Activated CD8-positive, alpha-beta memory T cell treated with anti-CD3 and anti-CD28 coated beads, Interleukin-2, amount 10 ng/mL, durations not matched to agents 7 days and 5 days (primary cell): ENCODE results near the gene NASP. TPM values are rescaled to one million over a fixed set of nuclear protein-coding genes. Genes with fewer than 3 reads are reported as not detected.

Source experiments
- ATAC-seq: fragments of 150-1000 bp; cut with Tn5 transposase; one replicate; pipeline ENCODE4 v1.10.0; 2021; ENCODE audit warnings: moderate library complexity
- CTCF ChIA-PET: fragments of 350-600 bp; sonication (Branson Sonifier 250); formaldehyde crosslinking; loops from one replicate; lab custom pipeline; 2021; ENCODE audit warnings: antibody characterized with exemption; lab: Charles Lee
- DNase-seq: peaks from one replicate; pipeline ENCODE4 v3.0.0-alpha.2; 2020
- H3K27ac Mint-ChIP-seq: one replicate; pipeline ENCODE4 v1.8.0; 2021; ENCODE audit warnings: mild to moderate bottlenecking, mixed read lengths
- H3K27me3 Mint-ChIP-seq: one replicate; pipeline ENCODE4 v1.8.0; 2021; ENCODE audit warnings: mixed read lengths
- H3K36me3 Mint-ChIP-seq: one replicate; pipeline ENCODE4 v1.8.0; 2021; ENCODE audit warnings: mild to moderate bottlenecking, mixed read lengths
- H3K4me1 Mint-ChIP-seq: one replicate; pipeline ENCODE4 v1.8.0; 2021; ENCODE audit warnings: mixed read lengths
- H3K4me3 Mint-ChIP-seq: one replicate; pipeline ENCODE4 v1.8.0; 2021; ENCODE audit warnings: mild to moderate bottlenecking, moderate library complexity, mixed read lengths
- H3K9me3 Mint-ChIP-seq: one replicate; pipeline ENCODE4 v1.8.0; 2022; ENCODE audit warnings: low read depth, mixed read lengths
- total RNA-seq, 2 experiments: library from RNA; stranded (reverse); gene quantifications; one replicate each; pipeline ENCODE4 v1.2.3, GENCODE V29; 2021

NASP gene
- total RNA-seq, 2 experiments from 2014 or later, result 233 to 256 TPM

GRCh38 chr1:45612941-45613579 is 29.2 kb downstream of the NASP start:
- no peak overlapping the region for H3K4me3 Mint-ChIP-seq
- peaks cover 4% of the 10 kb centered on the region for H3K4me1 Mint-ChIP-seq
- peaks cover 59% of the 10 kb centered on the region for H3K36me3 Mint-ChIP-seq
- no peak overlapping the region for H3K27ac Mint-ChIP-seq
- ATAC-seq (no peak), DNase-seq (no peak)
- CTCF ChIA-PET, result no interaction called here
- no peaks in the 10 kb centered on the region for H3K27me3 Mint-ChIP-seq
- no peaks in the 10 kb centered on the region for H3K9me3 Mint-ChIP-seq

GRCh38 chr1:45615885-45616284 is 32.0 kb downstream of the NASP start:
- H3K4me3 Mint-ChIP-seq, result no peak overlapping the region
- ATAC-seq, result no peak
- peaks cover 45% of the 10 kb centered on the region for H3K36me3 Mint-ChIP-seq

GRCh38 chr1:45617618-45618017 is 33.8 kb downstream of the NASP start:
- H3K27ac Mint-ChIP-seq, result no peak overlapping the region
- ATAC-seq, result no peak
- CTCF ChIA-PET, result no interaction called here
- peaks cover 40% of the 10 kb centered on the region for H3K36me3 Mint-ChIP-seq
- H3K4me3 Mint-ChIP-seq, result no peak overlapping the region
- no peaks in the 10 kb centered on the region for H3K27me3 Mint-ChIP-seq
- no peak for DNase-seq
- no peaks in the 10 kb centered on the region for H3K9me3 Mint-ChIP-seq
- H3K4me1 Mint-ChIP-seq, result no peaks in the 10 kb centered on the region

More at GRCh38 chr1:45615885-45616284, 32.0 kb downstream of the NASP start:
- CTCF ChIA-PET, result no interaction called here
- H3K4me1 Mint-ChIP-seq, result no peaks in the 10 kb centered on the region
- no peaks in the 10 kb centered on the region for H3K9me3 Mint-ChIP-seq
- H3K27ac Mint-ChIP-seq, result no peak overlapping the region
- no peak for DNase-seq
- no peaks in the 10 kb centered on the region for H3K27me3 Mint-ChIP-seq

- CTCF ChIA-PET, result no interaction called here
- peaks cover 40% of the 10 kb centered on the region for H3K36me3 Mint-ChIP-seq
Observed at GRCh38 chr1:45619149-45619921, 35.5 kb downstream of the NASP start.

GRCh38 chr1:45620588-45621500 is 37.0 kb downstream of the NASP start:
- Mint-ChIP-seq H3K4me3 (no peak overlapping the region), H3K27ac (peak overlapping the region; percentile 36), H3K36me3 (peaks cover 30% of the 10 kb centered on the region), H3K27me3 (no peaks in the 10 kb centered on the region), H3K4me1 (no peaks in the 10 kb centered on the region), H3K9me3 (no peaks in the 10 kb centered on the region)
- ATAC-seq (no peak), DNase-seq (no peak)
- CTCF ChIA-PET, result no interaction called here

More at GRCh38 chr1:45619149-45619921, 35.5 kb downstream of the NASP start:
- Mint-ChIP-seq H3K27ac (peak overlapping the region; percentile 66), H3K27me3 (no peaks in the 10 kb centered on the region), H3K4me3 (no peak overlapping the region), H3K9me3 (no peaks in the 10 kb centered on the region), H3K4me1 (no peaks in the 10 kb centered on the region)
- DNase-seq (no peak), ATAC-seq (no peak)

GRCh38 chr1:45621501-45621836 is 37.6 kb downstream of the NASP start:
- CTCF ChIA-PET, result no interaction called here
- Mint-ChIP-seq H3K36me3 (peaks cover 27% of the 10 kb centered on the region), H3K27ac (peak overlapping the region; percentile 36), H3K4me3 (no peak overlapping the region), H3K4me1 (no peaks in the 10 kb centered on the region), H3K9me3 (no peaks in the 10 kb centered on the region), H3K27me3 (no peaks in the 10 kb centered on the region)
- ATAC-seq, result no peak
- no peak for DNase-seq

GRCh38 chr1:45621895-45622523 is 38.2 kb downstream of the NASP start:
- Mint-ChIP-seq H3K4me3 (no peak overlapping the region), H3K4me1 (no peaks in the 10 kb centered on the region), H3K36me3 (peaks cover 24% of the 10 kb centered on the region), H3K27ac (no peak overlapping the region), H3K27me3 (no peaks in the 10 kb centered on the region), H3K9me3 (no peaks in the 10 kb centered on the region)
- DNase-seq, result no peak
- CTCF ChIA-PET, result interaction anchor here (0.6 kb wide), 1 partner anchor 164 kb away, joined by 3 read pairs; no protein-coding TSS in a partner anchor
- ATAC-seq, result no peak

GRCh38 chr1:45622524-45623394 is 38.9 kb downstream of the NASP start:
- ATAC-seq (no peak), DNase-seq (no peak)
- no peaks in the 10 kb centered on the region for H3K27me3 Mint-ChIP-seq
- H3K36me3 Mint-ChIP-seq, result peaks cover 22% of the 10 kb centered on the region
- no peaks in the 10 kb centered on the region for H3K9me3 Mint-ChIP-seq
- no peak overlapping the region for H3K4me3 Mint-ChIP-seq
- CTCF ChIA-PET, result interaction anchor here (0.6 kb wide), 1 partner anchor 163 kb away, joined by 3 read pairs; no protein-coding TSS in a partner anchor
- no peak overlapping the region for H3K27ac Mint-ChIP-seq
- H3K4me1 Mint-ChIP-seq, result no peaks in the 10 kb centered on the region

GRCh38 chr1:45623972-45624371 is 40.1 kb downstream of the NASP start, which contains the start of gene CCDC17:
TSS of gene CCDC17 (minus strand) at chr1:45624054. CDS start at chr1:45623909, 145 bp downstream.
- Mint-ChIP-seq H3K36me3 (peaks cover 26% of the 10 kb centered on the region), H3K27ac (no peak within 1 kb of the TSS), H3K27me3 (no peaks in the 10 kb centered on the region), H3K9me3 (no peaks in the 10 kb centered on the region), H3K4me1 (no peaks in the 10 kb centered on the region), H3K4me3 (no peak within 1 kb of the TSS)
- CTCF ChIA-PET, result interaction anchor here (0.6 kb wide), 1 partner anchor 75 kb away, joined by 4 read pairs; no protein-coding TSS in a partner anchor
- DNase-seq (no peak), ATAC-seq (no peak)

GRCh38 chr1:45629035-45629434 is 45.2 kb downstream of the NASP start:
- Mint-ChIP-seq H3K27me3 (no peaks in the 10 kb centered on the region), H3K4me1 (no peaks in the 10 kb centered on the region), H3K9me3 (no peaks in the 10 kb centered on the region), H3K4me3 (no peak overlapping the region), H3K27ac (no peak overlapping the region), H3K36me3 (peaks cover 43% of the 10 kb centered on the region)
- CTCF ChIA-PET, result no interaction called here
- ATAC-seq, result no peak
- DNase-seq, result no peak

GRCh38 chr1:45630429-45630828 is 46.6 kb downstream of the NASP start:
- no peaks in the 10 kb centered on the region for H3K9me3 Mint-ChIP-seq
- ATAC-seq, result no peak
- H3K4me3 Mint-ChIP-seq, result no peak overlapping the region
- no peaks in the 10 kb centered on the region for H3K27me3 Mint-ChIP-seq
- H3K4me1 Mint-ChIP-seq, result no peaks in the 10 kb centered on the region
- no peak for DNase-seq
- peaks cover 43% of the 10 kb centered on the region for H3K36me3 Mint-ChIP-seq
- H3K27ac Mint-ChIP-seq, result no peak overlapping the region
- CTCF ChIA-PET, result interaction anchor here (0.6 kb wide), 1 partner anchor 73 kb away, joined by 3 read pairs; no protein-coding TSS in a partner anchor

- H3K4me3 Mint-ChIP-seq, result no peak overlapping the region
- ATAC-seq (no peak), DNase-seq (no peak)
- no peaks in the 10 kb centered on the region for H3K27me3 Mint-ChIP-seq
- H3K36me3 Mint-ChIP-seq, result peaks cover 23% of the 10 kb centered on the region
- no peak overlapping the region for H3K27ac Mint-ChIP-seq
- H3K4me1 Mint-ChIP-seq, result no peaks in the 10 kb centered on the region
- CTCF ChIA-PET, result no interaction called here
- no peaks in the 10 kb centered on the region for H3K9me3 Mint-ChIP-seq
Observed at GRCh38 chr1:45635211-45635610, 51.4 kb downstream of the NASP start.
